GM10266 (cell line): ENCODE data around the gene RALB.

Experiments used
- DNase-seq: peaks from one replicate; pipeline ENCODE4 v3.0.0; 2012; ENCODE audit errors: extremely low spot score
- CTCF ChIP-seq: IDR thresholded peaks from 2 replicates; pipeline ENCODE4 v1.5.1; 2012; ENCODE audit warnings: mild to moderate bottlenecking, low read depth; ENCODE audit not compliant: control insufficient read depth, insufficient read depth; ENCODE audit errors: missing control alignments

Gene RALB

GRCh38 chr2:120238728-120239487, 13.7 kb upstream of the RALB start:
- DNase-seq: no peak
- no peak for TF ChIP-seq CTCF

DNA sequence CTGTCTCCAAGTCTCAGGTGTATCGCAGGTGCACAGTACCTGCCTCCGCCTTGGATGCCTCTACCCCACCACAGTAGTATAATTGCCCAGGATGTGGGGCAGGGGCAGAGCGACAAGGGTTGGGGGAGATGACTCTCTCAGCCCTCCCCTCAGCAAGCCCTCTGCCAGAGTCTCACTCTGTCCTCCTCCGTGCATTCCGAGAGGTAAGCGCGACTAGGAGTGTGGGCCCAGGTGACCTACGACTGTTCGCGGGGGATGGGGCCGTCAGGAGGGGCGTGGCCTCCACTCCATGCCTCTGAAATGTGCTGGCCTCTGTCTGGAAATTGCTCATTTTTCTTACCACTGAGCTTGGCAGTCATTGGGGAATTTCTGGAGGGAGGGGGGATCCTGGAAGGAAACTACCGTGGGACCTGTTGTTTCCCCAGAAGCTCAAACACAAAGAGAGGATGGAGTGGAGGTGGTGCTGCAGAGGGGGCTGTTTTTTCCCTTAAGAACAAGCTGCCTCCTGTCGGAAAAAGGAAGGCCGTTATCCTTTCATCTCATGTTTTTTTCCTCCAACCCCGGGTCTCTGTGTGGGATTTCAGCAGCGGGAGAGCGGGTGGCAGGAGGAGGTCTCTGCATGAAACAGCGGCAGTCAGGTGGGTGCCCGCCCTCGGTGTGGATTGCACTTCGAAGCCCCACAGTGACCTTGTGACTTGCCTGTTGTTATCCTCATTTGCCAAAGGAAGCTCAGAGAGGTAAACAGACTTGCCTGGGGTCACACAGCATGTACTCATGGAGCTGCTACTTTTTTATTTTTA, 13.0 kb upstream of the RALB start:
- DNase-seq: no peak
- no peak for TF ChIP-seq CTCF

DNA sequence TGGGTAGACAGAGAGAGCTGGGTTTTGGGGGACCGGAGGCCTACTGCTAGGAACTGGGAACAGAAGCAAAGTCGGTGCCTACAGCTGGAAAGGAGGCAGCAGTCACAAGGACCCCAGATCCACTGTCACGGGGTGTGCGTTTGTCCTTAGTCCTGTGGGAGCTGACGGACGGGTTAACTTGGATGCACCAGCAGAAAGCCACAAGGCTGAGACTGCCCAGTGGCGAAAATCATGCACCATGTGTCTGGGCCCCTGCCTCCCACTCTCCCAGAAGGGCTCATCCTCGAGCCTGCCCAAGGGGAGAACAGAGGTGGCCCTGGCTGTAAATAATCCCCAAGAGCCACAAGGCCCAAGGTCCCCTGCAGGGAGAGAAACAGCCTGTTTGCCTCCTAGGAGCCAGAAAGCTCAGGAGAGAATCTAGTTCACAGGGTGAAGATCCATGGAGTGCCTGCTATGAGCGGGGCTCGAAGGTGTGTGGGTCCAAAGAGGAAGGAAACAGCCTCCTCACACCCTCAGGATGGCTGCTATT, 11.7 kb upstream of the RALB start:
- DNase-seq: no peak
- no peak for TF ChIP-seq CTCF

GRCh38 chr2:120241684-120242083, 11.0 kb upstream of the RALB start:
- no peak for TF ChIP-seq CTCF
- no peak for DNase-seq

GRCh38 chr2:120243211-120243610, 9.4 kb upstream of the RALB start:
- no peak for DNase-seq

GRCh38 chr2:120243875-120244553, 8.6 kb upstream of the RALB start:
- no peak for TF ChIP-seq CTCF
- no peak for DNase-seq

More at GRCh38 chr2:120243211-120243610, 9.4 kb upstream of the RALB start:
- TF ChIP-seq CTCF: no peak
